GM21515 (cell line): ENCODE data around the gene EPB41L1.

ENCODE experiments used
- ATAC-seq: cut with Tn5 transposase; IDR thresholded peaks from one replicate; pipeline ENCODE4 v1.9.1; 2021; ENCODE audit not compliant: unreplicated experiment

The EPB41L1 gene

GRCh38 chr20:36184816-36185776 lies 30.6 kb downstream of the EPB41L1 start:
- ATAC-seq = no peak

GRCh38 chr20:36193977-36194712 lies 39.6 kb downstream of the EPB41L1 start:
- ATAC-seq = no peak

DNA sequence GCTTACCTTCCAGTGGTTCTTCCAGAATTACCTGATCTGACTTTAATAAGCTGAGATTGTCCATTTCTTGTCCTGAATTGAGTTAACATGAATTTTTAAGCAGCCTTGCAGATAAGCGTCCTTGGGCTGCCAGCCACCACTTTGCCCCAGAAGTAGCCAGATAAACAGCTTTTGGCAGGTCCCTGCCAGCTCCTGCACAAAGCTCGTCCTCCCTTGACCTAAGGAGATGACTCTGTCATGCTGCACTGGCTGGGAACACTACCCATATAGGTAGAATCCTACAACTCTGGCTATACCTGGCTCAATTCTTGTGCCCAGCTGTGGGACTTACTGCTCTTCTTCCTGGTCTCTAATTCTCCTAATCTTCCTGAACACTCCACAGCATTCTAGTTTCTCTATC lies 42.1 kb downstream of the EPB41L1 start:
- ATAC-seq = no peak

GRCh38 chr20:36197271-36197670 lies 42.7 kb downstream of the EPB41L1 start:
- ATAC-seq = no peak

- ATAC-seq = no peak
Measured at GRCh38 chr20:36199345-36200257, 45.1 kb downstream of the EPB41L1 start.

GRCh38 chr20:36200451-36200850 lies 45.9 kb downstream of the EPB41L1 start:
- ATAC-seq = no peak

GRCh38 chr20:36201198-36201597 lies 46.7 kb downstream of the EPB41L1 start:
- ATAC-seq = no peak

GRCh38 chr20:36202891-36203338 lies 48.4 kb downstream of the EPB41L1 start:
- no peak for ATAC-seq

- no peak for ATAC-seq
Measured at GRCh38 chr20:36203861-36204260, 49.3 kb downstream of the EPB41L1 start.

- no peak for ATAC-seq
Measured at GRCh38 chr20:36205026-36205425, 50.5 kb downstream of the EPB41L1 start.

DNA sequence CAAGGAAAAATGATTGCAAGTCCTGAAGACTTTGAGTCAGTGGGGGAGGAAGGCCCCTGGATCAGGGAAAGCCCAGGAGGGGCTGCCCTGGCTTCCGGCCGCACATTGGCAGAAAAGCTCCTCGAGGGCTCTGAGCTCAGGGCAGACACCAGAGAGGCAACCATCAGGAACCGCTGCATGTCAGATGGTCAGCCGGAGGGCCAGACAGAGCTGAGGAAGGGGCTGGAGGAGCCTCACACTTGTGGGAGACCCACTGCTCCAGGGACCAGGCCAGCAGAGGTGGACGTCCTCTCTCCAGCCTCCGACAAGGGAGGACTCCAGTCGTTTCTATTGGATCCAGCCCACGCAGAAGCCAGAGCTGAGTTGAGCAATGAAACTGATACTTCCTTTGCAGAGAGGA lies 51.5 kb downstream of the EPB41L1 start:
- no peak for ATAC-seq

DNA sequence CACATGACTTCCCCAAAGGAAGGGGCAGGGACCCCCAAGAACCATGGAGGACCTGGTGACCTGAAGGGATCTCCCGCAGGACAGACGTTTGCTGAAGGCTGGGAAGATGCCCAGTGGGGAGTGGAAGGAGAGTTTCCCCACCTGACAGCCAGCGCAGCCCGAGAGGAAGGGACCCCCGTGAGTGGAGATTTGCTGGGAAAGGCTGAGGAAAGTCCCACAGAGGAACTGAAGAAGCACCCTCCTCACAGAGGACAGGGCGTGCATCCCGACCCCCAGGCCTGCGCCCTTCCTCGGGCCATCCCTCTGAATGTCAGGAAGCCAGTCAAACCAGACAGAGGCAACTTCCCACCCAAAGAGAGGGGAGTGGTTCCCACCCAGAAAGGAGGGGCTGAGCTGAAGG lies 52.1 kb downstream of the EPB41L1 start:
- no peak for ATAC-seq

DNA sequence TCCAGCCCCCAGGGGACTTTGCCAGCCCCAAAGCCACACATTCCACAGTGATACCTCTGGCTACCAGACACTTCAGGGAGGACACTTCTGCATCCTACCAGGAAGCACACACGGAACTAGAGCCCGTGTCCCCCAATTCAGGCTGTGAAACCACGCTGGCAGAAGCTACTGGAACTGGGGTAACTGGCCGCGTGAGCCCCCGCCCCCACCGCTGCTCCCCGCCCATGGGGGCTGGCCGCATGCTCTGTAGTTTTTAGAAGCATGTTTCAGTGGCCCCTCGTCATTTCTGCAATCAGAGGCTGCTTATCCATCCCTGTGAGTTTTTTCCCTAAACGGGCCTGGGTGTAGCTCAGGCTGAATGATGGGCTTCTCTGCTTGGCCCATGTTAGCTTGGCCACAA lies 53.1 kb downstream of the EPB41L1 start:
- ATAC-seq = no peak

DNA sequence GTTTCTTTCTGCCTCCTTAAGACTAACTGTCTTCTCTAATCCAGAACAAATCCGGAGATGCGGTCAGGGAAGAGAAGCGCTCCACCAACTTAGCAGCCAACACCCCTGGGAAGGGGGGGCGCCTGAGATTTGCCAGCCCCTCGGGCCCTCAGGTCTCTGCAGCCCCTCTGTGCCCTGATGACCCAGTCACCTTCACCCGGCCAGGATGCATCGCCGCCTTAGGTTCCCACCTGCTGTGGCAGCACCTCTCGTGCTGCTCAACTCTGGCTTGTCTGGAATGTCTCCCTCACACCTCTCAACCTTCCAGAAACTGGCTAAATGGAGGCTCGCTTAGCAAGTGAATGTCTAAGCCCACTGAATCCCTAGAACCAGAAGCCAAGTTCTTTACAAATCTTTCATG lies 53.7 kb downstream of the EPB41L1 start:
- no peak for ATAC-seq

- no peak for ATAC-seq
Measured at GRCh38 chr20:36210436-36211021, 56.0 kb downstream of the EPB41L1 start.

DNA sequence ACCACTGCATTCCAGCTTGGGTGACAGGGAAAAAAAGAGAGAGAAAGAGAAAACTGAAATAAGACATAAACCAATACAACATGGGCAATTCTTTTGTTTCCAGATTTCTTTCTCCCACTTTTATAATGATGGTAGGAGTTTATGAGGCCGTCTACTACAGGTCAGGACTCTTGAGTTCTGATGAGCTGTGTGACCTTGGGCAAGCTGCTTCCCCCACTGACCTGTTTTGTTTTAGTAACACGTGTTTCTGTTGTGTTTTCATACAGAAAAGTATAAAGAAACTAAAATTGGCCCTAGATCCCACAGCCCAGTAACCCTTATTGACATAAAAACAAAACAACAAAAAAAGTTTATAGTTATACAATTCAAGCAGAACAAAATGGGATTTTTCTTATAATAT lies 58.8 kb downstream of the EPB41L1 start:
- ATAC-seq = no peak

DNA sequence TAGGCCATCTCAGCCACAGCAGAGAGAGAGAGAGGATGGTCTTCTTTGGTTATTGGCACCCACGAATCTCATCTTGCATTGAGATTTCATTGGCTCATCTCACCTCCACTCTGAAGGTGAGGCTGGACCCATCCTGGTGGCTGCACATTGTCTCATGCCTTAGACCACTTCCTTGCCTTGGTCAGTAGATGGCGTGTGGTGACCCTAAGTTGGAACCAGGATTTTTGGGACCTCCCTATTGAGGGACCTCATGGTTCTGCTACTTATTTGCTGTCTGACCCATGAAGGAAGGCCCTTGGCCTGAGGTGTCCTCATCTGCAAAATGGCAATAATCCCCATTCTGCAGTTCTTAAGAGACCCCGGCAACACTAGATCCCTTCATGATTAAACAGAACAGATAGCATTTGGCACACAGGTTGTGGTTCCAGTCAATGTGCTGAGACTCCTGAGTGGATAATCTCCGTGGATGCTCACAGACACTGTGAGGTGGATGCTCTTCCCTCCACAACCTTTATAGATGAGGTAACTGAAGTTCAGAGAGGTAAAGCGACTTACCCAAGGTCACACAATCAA lies 60.2 kb downstream of the EPB41L1 start:
- no peak for ATAC-seq

DNA sequence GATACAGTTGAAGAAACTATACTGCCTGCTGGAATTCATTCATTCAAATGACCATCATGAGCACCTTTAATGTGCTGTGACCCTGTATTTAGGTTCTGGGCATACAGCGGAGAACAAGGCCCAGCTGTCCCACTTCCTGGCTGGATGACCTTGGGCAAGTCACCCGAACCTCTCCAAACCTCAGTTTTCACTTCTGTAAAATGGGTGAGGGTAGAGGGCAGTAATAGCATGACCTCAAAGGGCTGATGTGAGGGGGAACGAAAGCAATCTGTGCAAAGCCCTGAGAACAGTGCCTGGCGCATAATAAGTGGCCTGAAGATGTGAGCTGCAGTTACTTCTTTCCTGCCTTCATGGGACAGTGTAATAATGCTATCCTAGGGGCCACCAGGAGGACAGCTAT lies 61.2 kb downstream of the EPB41L1 start:
- ATAC-seq = no peak

DNA sequence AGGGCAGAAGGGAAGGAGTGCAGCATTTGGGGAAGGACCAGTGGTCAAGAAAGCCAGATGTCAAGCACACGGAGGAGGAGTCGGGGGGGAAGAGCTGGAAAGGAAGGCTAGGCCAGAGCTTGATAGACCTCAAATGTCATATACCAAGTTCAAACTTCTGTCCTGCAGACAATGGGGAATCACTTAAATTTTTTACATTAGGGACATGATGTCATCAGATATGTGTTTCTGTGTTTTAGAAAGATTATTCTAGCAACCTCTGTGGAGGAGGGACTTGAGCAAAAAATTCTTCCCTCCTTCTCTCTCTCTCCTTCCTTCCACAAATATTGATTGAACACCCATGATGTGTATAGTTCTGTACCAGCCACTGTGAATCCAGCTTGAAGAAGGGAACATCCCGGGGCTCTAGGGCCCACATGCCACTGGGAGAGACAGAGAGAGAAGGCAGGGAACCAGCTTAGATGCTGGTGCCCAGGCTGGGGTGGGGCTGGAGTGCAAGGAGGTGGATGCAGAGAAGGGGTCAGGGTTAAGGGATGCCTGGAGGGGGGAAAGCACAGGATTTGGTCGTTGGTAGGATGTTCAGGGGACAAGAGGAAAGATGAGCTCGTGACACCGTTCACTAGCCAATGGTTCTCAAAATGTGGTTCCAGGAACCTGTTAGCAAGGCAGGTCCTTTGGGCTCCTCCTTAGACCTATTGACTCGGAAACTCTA lies 61.9 kb downstream of the EPB41L1 start:
- ATAC-seq = no peak

GRCh38 chr20:36217226-36217625 lies 62.7 kb downstream of the EPB41L1 start:
- no peak for ATAC-seq
